ENCODE data around the gene CD55.

Gene CD55

GRCh38 chr1:207321079-207321789, at the start of gene CD55:
CD55 (plus strand) TSS chr1:207321678; CDS start chr1:207321766, 88 bp downstream.
- peak; percentile 84 to 85 for DNase-seq

GRCh38 chr1:207274882-207275281, 46.6 kb upstream of the CD55 start:
- no peak for DNase-seq

GRCh38 chr1:207276465-207276864, 45.0 kb upstream of the CD55 start:
- DNase-seq: no peak

DNA sequence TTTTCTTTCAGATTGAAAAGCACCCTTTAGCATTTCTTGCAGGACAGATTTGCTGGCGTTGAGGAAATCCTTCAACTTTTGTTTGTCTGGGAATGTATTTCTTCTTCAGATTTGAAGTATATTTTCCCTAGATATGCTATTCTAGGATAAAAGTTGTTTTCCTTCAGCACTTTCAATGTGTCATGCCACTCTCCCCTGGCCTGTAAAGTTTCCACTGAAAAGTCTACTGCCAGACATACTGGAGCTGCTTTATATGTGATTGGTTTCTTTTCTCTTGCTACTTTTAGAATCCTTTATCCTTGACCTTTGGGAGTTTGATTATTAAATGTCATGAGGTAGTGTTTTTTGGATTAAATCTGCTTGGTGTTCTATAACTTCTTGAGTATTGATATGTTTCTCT, 44.2 kb upstream of the CD55 start:
- no peak for DNase-seq

DNA sequence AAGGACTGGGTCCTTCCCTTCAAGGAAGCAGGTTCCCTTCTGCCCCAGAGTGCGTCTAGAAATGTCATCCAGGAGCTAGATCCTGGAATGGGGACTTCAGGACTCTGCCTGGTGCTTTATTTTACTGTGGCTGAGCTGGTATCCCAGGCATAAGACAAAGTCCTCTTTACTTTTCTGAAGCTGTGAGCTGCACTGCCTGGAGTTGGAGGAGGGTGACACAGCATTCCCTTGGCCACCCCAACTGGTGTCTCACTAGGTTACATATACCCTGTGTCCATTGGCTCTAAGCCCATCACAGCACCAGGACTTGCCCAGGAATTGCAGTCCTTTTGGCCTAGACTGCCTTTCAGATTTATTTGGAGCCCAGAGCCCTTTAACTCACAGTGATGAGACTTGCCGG, 41.8 kb upstream of the CD55 start:
- DNase-seq: no peak

- DNase-seq: no peak
Observed at GRCh38 chr1:207280706-207281105, 40.8 kb upstream of the CD55 start.

GRCh38 chr1:207282058-207282457, 39.4 kb upstream of the CD55 start:
- no peak for DNase-seq

DNA sequence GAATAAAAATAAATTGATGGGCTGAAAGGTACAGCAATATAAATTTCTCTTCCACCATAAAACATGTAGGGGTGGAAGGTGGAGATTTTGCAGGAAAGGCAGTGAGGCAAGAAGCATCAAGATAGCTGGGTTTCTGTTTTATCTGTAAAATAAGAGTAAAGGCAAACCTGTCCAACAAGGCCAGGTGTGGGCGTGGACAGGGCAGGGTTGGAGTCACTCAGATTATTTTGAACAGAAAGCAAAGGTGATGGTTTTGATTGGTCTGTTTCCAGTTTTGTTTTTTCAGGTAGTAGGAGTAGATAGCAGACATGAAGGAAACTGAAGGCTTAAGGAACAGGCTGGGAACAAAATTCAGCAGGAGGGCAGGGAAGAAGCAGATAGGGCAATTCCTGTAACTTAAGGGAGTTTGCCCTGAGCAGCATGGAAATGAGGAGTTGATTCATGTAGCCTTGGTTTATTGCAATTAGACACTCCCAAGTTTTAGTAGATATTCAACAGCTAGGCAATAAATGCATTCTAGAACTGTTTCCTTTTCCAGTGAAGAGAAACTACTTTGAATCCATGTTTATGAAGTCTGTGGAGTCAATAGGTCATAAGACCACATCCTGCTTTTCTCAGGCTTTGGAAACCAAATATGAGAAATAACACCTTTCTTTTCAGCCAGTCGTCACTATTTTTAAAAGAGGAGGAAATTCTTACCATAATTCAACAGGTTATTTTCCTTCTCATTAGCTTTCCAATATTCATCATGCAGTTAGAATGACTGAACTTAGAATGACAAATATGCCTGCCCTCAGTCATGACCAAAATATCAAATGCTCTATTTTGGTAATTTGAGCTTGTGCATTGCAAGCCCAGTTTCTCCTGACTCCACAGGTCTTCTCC, 38.7 kb upstream of the CD55 start:
- DNase-seq: no peak

DNA sequence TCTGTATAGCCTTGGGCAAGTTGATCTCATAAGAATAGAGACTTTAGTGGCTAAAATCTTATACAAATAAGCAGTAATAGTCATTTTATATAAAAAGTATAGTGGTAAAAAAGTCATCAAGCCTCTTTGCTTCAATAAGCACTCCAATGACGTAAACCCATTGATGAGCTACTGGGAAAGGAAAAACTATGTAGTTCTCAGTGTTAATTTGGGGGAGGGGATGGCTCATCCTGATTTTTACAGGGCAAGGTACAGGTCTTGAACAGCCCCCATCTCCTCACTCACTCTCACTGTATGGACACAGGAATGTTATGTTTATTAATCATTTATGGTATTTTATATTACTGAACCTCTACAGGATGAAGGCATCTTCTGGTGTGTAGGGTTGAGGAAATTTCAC, 38.1 kb upstream of the CD55 start:
- no peak for DNase-seq

DNA sequence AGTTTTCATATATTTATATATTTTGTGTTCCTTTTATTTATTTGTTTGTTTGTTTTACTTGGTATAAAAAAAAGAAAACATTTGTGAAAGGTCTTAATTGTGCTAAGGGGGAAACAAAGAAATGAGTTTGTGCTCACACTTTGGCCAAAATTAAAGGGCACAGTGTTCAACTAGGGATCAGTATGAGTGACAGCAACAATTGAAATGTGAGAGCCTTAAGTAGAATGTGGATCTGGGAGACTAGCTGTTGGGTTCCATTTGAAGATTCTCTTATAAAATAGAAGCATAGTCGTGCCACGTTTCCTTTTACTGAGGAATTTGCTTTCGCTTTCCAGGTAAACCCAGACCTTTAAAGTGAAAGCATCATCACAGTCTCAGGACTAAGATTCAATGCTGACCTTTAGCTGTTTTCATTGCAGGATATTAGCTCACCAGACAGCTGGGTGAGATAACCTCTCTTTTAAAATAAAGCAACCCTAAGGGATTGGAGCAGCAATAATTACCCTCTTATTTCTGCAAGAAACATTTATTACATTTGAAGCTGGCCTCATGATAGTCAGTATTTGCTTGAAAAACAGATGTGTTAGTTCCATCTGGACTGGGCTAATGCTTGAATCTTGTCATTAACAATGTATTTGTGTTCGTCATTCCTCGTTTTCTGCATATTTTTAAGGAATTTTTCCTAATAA, 37.1 kb upstream of the CD55 start:
- DNase-seq: no peak

DNA sequence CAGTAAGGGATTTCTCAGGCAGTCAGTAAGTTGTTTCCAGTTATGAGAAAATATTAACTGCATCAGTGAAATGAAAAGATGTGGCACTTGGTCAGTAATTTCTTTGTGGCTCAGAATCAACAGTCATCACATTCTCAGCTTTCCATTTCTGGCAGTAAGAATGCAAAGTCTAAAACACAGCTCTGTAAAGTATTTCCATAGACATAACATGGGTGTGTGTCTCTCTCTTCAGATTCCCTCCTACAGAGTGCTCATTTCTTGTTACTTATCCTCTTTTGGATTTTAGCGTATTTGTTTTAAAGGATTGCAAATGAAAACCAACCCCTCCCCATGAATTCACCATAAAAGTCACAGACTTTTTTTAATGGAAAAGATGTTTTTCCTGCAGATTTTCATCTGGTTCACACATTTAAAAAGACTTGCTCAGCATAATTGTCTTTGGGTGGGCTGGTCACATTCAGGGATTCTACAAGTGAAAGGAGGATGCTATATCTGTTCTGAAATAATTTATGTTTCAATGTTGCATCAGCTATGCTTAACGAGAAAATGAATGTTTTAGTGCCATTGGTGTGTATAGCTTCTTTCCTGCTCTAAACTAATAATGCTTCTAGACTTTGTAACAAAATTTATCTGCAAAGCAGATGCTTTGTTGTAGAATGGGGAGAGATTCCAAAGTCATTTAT, 34.6 kb upstream of the CD55 start:
- no peak for DNase-seq

GRCh38 chr1:207288315-207288714, 33.2 kb upstream of the CD55 start:
- no peak for DNase-seq

DNA sequence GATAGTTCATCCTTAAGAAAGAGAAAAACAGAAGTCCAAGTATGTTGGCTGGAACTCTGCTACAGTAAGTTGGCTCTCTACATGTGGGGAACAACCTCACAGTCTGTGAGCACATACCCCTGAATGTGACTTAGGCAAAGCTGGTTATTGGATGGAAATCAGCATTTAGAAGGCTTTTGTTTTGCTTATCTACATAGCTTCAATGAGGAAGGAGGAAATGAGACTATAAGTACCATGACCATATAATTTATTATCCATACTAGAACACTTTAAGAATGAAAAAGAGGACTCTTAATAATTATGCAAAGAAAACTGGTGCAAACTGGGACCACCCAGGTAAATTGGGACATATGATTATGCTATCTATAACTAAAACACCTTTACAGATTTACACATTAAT, 31.7 kb upstream of the CD55 start:
- DNase-seq: no peak

DNA sequence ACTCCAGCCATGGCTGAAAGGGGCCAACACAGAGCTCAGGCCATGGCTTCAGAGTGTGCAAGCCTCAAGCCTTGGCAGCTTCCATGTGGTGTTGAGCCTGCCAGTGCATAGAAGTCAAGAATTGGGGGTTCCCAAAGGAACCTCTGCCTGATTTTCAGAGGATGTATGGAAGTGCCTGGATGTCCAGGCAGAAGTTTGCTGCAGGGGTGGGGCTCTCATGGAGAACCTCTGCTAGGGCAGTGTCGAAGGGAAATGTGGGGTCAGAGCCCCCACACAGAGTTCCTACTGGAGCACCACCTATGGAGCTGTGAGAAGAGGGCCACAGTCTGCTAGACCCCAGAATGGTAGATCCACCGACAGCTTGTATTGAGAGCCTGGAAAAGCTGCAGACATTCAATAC, 29.8 kb upstream of the CD55 start:
- no peak for DNase-seq

- DNase-seq: no peak
Observed at GRCh38 chr1:207298186-207298585, 23.3 kb upstream of the CD55 start.

- DNase-seq: no peak
Observed at GRCh38 chr1:207298636-207299398, 22.7 kb upstream of the CD55 start.

GRCh38 chr1:207300970-207301369, 20.5 kb upstream of the CD55 start:
- DNase-seq: no peak

DNA sequence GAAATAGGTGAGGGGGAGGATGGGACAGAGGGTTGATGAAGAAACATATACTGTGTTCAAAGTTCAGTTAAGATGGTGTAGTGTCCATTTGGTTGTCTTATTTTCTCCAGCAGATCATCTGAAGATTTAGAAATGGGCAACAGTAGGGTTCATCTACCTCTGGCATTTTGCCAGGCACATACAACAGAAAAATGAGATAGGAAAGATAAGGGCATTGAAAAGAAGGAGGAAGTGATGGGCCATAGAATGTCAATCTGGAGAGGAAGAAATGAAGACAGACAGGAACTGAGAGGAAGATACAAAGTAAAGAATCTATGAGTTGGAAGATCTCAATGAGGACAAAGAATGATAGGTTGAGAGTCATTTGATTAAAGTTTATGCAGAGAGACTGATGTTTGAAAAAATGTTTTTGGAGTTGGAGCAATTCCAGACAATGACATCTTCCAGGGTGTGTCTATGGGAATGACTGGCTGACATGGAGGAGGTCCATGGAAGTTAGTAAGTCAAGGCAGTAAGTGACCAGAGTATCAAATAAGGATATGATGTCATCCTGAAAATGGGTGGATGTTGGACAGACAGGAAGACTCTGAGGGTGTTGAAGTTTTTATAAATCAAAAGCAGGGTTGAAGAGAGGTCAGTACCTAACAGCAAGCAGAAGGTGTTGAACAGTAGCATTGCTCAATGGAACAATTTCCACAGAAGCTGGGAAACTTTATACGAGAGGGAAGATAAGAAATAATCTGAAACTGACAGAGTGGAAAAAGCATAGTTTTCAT, 18.7 kb upstream of the CD55 start:
- DNase-seq: no peak

DNA sequence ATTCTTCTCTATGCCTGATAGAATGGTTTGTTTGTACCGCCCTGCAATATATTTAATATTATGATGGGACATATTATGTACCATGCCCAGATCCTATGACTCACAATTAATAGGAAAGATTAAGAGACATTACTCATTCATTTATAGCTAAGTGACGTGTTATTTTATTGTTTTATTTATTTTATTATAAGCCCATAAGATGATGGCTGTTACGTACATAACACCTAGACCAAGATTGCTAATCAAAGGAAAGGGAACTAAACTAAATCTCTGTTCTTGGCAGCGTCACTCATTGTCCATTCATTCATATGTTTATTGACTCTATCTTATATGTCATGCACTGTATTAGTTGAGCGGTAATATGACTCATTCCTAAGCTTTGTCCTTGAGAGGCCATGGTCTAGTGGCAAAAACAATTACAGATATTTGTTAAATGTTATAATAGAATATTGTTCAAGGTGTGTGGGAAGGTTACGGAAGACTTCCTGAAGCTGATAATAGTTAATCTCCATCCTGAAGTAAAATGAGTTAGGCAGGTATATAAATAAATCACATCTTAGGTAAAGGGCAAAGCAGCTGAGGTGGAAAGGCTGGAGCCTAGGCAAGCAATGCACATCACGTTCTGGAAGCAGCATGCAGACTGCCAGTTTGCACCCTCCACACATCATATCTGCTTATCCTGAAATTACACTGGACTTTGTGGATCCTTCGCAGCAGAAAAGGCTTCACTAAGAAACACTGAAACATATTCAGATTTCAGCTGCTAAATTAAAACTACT, 16.6 kb upstream of the CD55 start:
- no peak for DNase-seq

- no peak for DNase-seq
Observed at GRCh38 chr1:207305489-207305873, 16.0 kb upstream of the CD55 start.

DNA sequence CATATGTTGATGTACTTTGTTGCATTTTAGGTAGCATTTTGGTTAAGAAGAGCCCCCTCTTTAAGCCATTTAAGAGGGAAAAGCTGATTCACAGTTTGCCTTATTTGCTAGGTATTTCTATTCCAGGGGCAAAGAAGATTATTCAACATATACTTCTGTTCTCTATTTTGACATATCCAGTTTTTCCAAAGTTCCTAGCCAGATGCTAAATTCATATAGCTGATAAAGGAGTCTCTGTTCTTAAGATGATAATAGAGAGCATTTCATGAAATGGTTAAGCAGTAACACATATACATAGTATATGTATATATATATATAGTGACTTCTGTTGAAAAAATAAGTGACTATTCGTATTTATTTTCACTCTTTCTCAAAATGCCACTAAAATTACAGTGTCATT, 15.5 kb upstream of the CD55 start:
- DNase-seq: no peak

Data from hippocampal formation (tissue), 2 donors.